ENCODE data around the gene GPR12. TPM values are rescaled to one million over a fixed set of nuclear protein-coding genes. Genes with fewer than 3 reads are reported as not detected.

GPR12 gene
- total RNA-seq, 1 donor from 2014 or later: 0.14 TPM

- H3K36me3 ChIP-seq: no peaks in the 10 kb centered on the region
- H3K4me1 ChIP-seq: peaks cover 19% of the 10 kb centered on the region
- H3K27ac ChIP-seq (replicated peaks): peak overlapping the region; percentile 81
- H3K27me3 ChIP-seq (ENCODE audit: low read depth): peaks cover 83% of the 10 kb centered on the region
- DNase-seq: no peak
- TF ChIP-seq CTCF (IDR thresholded peaks at IDR 0.05; ENCODE audit: borderline replicate concordance): no peak
- intact Hi-C loops (cut with micrococcal nuclease): no loop called here
- H3K4me3 ChIP-seq: peak overlapping the region; percentile 42
- H3K9me3 ChIP-seq (replicated peaks): peaks cover 12% of the 10 kb centered on the region
These were observed 25.4 kb upstream of the GPR12 start for GRCh38 chr13:26785838-26786630.

- Histone ChIP-seq H3K4me3 (peak overlapping the region; percentile 42), H3K36me3 (no peaks in the 10 kb centered on the region), H3K27ac (replicated peaks) (peak overlapping the region; percentile 81), H3K9me3 (replicated peaks) (peaks cover 12% of the 10 kb centered on the region), H3K4me1 (peaks cover 19% of the 10 kb centered on the region), H3K27me3 (ENCODE audit: low read depth) (peaks cover 83% of the 10 kb centered on the region)
- DNase-seq: no peak
- TF ChIP-seq CTCF (IDR thresholded peaks at IDR 0.05; ENCODE audit: borderline replicate concordance): no peak
- intact Hi-C loops (cut with micrococcal nuclease): no loop called here
These were observed 24.4 kb upstream of the GPR12 start for GRCh38 chr13:26784704-26785639.

GRCh38 chr13:26780411-26780810 is 19.8 kb upstream of the GPR12 start:
- Histone ChIP-seq H3K4me1 (peaks cover 10% of the 10 kb centered on the region), H3K27ac (replicated peaks) (no peak overlapping the region), H3K27me3 (ENCODE audit: low read depth) (peaks cover 52% of the 10 kb centered on the region), H3K9me3 (replicated peaks) (peaks cover 12% of the 10 kb centered on the region), H3K36me3 (no peaks in the 10 kb centered on the region), H3K4me3 (no peak overlapping the region)
- intact Hi-C loops (cut with micrococcal nuclease): no loop called here
- DNase-seq: no peak
- TF ChIP-seq CTCF (IDR thresholded peaks at IDR 0.05; ENCODE audit: borderline replicate concordance): no peak

- DNase-seq: no peak
- Histone ChIP-seq H3K9me3 (replicated peaks) (peaks cover 12% of the 10 kb centered on the region), H3K4me3 (no peak overlapping the region), H3K27ac (replicated peaks) (no peak overlapping the region), H3K27me3 (ENCODE audit: low read depth) (peaks cover 42% of the 10 kb centered on the region), H3K4me1 (peaks cover 3% of the 10 kb centered on the region), H3K36me3 (no peaks in the 10 kb centered on the region)
- no peak for TF ChIP-seq CTCF (IDR thresholded peaks at IDR 0.05; ENCODE audit: borderline replicate concordance)
- intact Hi-C loops (cut with micrococcal nuclease): no loop called here
These were observed 18.7 kb upstream of the GPR12 start for GRCh38 chr13:26779321-26779720.

GRCh38 chr13:26772531-26772930 is 11.9 kb upstream of the GPR12 start:
- no peak overlapping the region for H3K27ac ChIP-seq (replicated peaks)
- H3K4me1 ChIP-seq: no peaks in the 10 kb centered on the region
- H3K36me3 ChIP-seq: no peaks in the 10 kb centered on the region
- H3K4me3 ChIP-seq: no peak overlapping the region
- intact Hi-C loops (cut with micrococcal nuclease): no loop called here
- no peaks in the 10 kb centered on the region for H3K9me3 ChIP-seq (replicated peaks)
- no peak for TF ChIP-seq CTCF (IDR thresholded peaks at IDR 0.05; ENCODE audit: borderline replicate concordance)
- peaks cover 7% of the 10 kb centered on the region for H3K27me3 ChIP-seq (ENCODE audit: low read depth)
- DNase-seq: no peak

Data from left ventricle myocardium inferior (tissue), 1 donor.